Stimulated activated naive CD4-positive, alpha-beta T cell (primary cell): ENCODE measurements around the gene AUTS2.

ENCODE experiments used
- DNase-seq, 6 experiments: peaks; one replicate each; lab custom pipeline; 2025; lab: John Stamatoyannopoulos, UW

The AUTS2 gene

DNA sequence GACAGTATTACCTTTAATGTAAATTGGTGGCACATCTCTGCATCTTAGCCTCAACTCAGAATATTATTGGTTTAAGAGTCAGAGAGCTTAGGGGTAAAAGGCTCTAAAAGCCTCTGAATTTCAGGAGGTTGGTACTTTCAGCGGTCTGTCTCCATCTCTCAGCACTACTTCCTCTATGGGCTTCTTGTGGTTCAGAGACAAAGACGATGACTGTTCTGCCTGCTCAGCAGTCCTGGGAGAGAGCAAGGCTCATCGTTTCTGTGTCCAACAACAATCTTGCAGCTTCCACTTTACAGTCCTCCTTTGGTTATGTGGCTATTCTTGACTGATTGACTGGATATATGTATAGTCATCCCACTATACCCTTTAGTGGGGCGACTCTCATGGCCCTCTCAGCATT is 394.7 kb downstream of the AUTS2 start:
- no peak for DNase-seq

GRCh38 chr7:69994218-69994617 is 395.9 kb downstream of the AUTS2 start:
- DNase-seq = no peak

DNA sequence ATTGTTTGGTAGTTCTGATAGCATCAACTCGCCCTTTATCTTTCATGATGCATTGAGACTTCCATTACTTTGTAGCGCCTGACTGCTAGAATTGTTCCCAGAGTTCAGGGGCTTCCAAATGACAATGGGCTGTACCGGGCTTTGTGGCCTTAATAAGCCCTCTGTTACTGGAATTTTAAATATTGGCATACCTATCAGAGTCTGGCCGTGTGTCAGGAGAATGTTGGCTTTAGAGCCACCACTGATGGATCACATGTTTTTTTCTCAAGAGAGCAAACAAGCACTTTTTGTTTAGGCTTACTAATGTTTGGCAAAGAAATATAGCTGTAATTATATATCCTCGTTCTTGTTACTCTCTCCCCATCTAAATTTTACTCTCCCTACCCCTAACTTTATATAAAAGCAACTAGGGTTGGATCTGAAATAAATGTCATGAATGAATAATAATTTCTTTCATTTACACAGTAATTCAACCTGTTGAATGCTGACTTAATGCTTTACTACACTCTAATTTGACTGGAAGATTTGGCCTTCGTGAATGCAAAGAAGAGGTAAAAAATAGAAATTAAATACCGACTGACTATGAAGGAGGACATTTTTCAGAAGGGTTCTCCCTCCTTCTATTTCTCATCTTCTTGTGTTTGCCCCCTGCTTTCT is 396.7 kb downstream of the AUTS2 start:
- no peak for DNase-seq

DNA sequence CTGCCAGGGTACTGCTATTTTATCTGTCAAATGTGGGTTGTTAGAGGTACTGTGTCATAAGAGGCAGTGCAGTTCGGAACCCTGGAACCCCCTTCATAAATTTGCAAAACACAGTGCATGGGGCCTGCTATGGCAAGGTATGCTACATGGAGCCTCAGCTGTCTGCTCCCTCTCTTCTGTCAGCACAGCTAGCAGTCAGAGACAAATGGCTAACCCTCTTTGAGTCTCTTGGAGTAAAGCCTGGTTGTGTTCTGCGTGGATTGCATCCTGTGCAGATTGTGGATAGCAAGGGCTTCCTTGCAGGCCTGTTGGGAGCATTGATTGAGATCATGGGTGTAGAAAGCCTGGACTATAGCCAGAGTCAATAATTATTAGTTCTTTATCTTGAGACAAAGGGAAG is 397.8 kb downstream of the AUTS2 start:
- no peak for DNase-seq

DNA sequence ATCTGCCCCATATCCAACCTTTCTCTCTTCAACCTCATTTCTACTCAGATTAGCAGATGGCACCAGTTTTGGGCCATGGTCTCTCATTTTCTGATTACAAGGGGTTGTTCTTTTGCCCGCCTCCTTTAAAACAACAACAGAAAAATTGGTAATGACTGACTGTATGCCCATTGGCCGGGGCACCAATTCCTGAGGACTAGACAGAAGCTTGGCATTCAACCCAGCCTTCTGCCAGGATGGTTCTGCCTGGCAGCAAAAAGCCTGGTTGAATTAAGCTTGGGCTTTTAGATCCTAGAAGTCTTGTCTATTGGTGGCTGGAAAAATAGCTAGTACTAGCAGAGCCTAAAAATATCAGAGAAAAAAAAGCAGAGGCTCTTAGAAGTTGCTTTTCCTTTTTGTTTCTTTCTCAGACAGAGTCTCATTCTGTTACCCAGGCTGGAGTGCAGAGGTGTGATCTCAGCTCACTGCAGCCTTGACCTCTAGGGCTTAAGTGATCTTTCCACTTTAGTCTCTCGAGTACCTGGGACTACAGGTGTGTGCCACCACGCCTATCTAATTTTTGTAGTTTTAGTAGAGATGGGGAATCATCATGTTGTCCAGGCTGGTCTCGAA is 402.6 kb downstream of the AUTS2 start:
- DNase-seq = no peak

DNA sequence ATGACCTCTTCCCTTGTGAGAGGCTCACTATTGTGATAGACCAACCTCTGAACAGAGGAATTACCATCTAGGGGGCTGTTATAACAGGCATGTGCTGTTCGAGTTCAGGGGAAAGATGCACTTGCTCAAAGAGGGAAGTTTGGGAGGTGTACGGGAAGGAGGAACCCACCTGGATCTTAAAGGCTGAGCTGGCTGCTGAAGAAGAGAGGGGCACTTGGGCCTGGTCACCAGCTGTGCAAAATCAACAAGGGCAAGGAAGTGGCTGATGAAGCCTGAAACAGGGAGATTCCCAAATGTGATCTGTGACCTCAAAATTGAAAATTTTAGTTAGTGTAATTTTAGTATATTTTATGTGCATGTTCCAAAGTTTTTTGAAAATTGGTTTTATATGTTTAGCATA is 407.2 kb downstream of the AUTS2 start:
- DNase-seq = no peak

- DNase-seq = no peak
Measured at GRCh38 chr7:70005891-70006260, 407.6 kb downstream of the AUTS2 start.

- peak in 2 of 6 experiments; percentile 3 to 8 for DNase-seq
Measured at GRCh38 chr7:70006261-70006920, 408.1 kb downstream of the AUTS2 start.

DNA sequence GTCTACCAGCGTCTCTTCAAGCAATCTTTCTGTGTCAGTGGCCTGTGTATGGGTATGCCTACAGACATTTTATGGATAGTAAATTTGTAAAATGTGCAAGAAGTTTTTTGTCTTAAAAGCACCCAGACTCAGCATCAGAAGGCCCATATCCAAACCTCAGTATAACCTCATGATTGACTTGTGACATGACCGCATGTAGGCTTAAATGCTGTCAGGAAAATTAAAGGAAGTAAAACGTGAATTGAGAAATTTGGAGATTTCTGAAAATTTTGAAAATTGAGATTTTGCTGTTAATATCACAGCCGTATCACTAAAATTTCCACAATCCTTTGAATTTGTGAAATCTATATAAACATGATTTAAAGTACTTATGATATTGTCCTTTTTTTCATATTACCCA is 410.2 kb downstream of the AUTS2 start:
- DNase-seq = no peak

- no peak for DNase-seq
Measured at GRCh38 chr7:70014472-70015177, 416.4 kb downstream of the AUTS2 start.

GRCh38 chr7:70015353-70015752 is 417.1 kb downstream of the AUTS2 start:
- DNase-seq = no peak

- no peak for DNase-seq
Measured at GRCh38 chr7:70016044-70016770, 417.9 kb downstream of the AUTS2 start.

- no peak for DNase-seq
Measured at GRCh38 chr7:70017357-70017756, 419.1 kb downstream of the AUTS2 start.

DNA sequence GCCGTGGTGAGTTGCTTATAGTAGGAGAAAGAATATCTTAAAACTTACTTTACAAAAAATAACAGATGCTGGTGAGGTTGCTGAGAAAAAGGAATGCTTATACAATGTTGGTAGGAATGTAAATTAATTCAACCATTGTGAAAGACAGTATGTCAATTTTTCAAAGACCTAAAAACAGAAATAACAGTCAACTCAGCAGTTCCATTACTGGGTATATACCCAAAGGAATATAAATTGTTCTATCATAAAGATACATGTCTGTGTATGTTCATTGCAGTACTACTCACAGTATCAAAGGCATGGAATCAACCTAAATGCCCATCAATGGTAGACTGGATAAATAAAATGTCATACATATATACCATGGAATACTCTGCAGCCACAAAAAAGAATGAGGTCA is 420.4 kb downstream of the AUTS2 start:
- DNase-seq = no peak

DNA sequence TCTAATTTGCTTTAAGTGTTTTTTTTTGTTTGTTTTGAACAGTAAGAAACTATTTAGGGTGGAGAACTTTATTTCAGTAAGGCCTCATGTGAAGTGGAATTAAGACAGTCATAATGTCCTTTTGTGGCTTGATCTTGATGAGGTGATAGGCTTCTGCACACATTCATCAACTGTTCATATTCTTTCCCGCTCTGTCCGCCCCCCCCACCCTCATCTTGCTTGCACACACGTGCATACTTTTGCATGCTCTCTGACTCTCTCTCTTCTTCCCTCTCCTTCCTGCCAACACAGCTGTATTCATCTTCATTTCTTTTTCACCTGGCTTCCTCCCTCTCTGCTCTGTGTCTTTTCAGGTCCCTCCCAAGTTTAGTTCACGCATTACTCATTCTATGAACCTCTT is 429.6 kb downstream of the AUTS2 start:
- no peak for DNase-seq

GRCh38 chr7:70028620-70029019 is 430.3 kb downstream of the AUTS2 start:
- DNase-seq = no peak

DNA sequence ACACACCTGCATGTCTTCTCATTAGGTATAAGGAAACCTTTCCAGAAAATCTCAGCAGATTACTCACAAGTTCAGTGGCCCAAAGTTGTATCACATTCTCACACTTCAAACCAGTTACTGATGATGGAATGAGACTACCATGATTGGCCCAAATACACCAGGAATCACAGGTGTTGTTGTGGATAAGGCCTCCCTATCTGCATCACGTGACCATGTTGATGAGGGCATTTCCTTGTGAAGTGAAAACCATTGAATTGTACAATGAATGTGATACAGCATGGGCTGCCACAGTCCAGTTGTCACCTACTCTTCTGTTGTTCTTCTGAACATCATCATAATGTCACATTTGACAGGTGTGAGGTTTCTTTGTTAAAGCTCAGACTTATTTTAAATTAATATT is 431.7 kb downstream of the AUTS2 start:
- DNase-seq = no peak

DNA sequence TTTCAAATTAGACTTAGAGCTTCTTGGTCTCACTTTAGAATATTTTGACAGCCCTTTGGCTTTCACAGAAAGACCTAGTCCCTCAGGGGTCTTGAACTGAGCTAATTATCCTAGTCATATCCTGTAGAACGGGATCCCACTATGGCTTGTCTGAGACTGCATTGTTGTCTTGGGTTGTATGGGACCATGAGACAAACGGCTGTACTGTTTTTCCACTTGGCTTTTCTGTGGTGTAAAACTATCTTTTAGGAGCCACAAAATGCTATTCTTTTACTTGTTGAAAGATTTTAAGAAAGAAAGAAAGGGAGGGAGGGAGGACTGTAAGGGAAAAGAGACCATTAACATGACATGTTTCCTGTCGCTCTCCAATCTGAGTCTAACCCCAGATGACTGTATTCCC is 432.5 kb downstream of the AUTS2 start:
- no peak for DNase-seq

- no peak for DNase-seq
Measured at GRCh38 chr7:70031245-70031644, 433.0 kb downstream of the AUTS2 start.

- no peak for DNase-seq
Measured at GRCh38 chr7:70032649-70033048, 434.4 kb downstream of the AUTS2 start.

- no peak for DNase-seq
Measured at GRCh38 chr7:70033226-70033625, 435.0 kb downstream of the AUTS2 start.

DNA sequence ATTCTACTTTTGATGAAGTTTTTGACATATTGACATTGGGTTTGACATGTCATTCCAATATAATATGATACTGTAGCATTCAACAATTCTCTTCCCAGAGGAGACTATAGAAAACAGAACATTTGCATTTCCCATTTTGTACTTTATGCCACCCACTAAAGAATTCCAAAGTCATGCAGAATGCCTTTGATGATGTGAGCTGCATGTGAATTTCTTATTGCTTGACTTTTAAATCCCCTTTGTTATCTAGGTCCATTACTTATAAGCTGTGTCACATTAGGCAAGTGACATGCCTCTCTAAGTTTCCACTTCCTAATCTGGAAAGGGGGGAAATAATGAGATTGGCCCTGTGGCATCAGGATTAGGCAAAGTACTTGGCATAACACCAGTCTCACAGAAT is 436.7 kb downstream of the AUTS2 start:
- DNase-seq = no peak
